Naive thymus-derived CD8-positive, alpha-beta T cell (primary cell): ENCODE data around the gene PAQR7. TPM values are rescaled to one million over a fixed set of nuclear protein-coding genes. Genes with fewer than 3 reads are reported as not detected.

Experiments used
- ATAC-seq, 2 donors: fragments of 150-1000 bp; cut with Tn5 transposase in 1 of 2; sonication (Bioruptor Pico), chemical (Tn5 transposase) in 1 of 2; 1 replicate in 1 of 2; 2 replicates in 1 of 2; pipeline ENCODE4 v1.10.0; 2021; ENCODE audit warnings: mild to moderate bottlenecking in 2 of 2, moderate library complexity in 2 of 2
- POLR2A ChIA-PET: fragments of 350-600 bp; sonication (Branson Sonifier 250); formaldehyde crosslinking; loops from one replicate; lab custom pipeline; 2021; ENCODE audit warnings: antibody characterized with exemption; lab: Charles Lee
- DNase-seq, 10 donors: peaks; one replicate each; pipeline versions ENCODE4 v3.0.0 to v3.0.0-alpha.2; 2020 to 2022
- H3K27ac Mint-ChIP-seq, 10 donors: one replicate each; pipeline ENCODE4 v1.8.0; 2020 to 2022; ENCODE audit warnings: mild to moderate bottlenecking in 10 of 10, mixed read lengths in 10 of 10, moderate library complexity in 4 of 10, inconsistent platforms in 1 of 10
- H3K27me3 Mint-ChIP-seq, 5 donors: one replicate each; pipeline ENCODE4 v1.8.0; 2021 to 2022; ENCODE audit warnings: mixed read lengths in 5 of 5
- H3K36me3 Mint-ChIP-seq, 3 donors: one replicate each; pipeline ENCODE4 v1.8.0; 2020 to 2022; ENCODE audit warnings: mixed read lengths in 3 of 3, mild to moderate bottlenecking in 2 of 3, inconsistent platforms in 1 of 3
- H3K4me1 Mint-ChIP-seq, 4 donors: one replicate each; pipeline ENCODE4 v1.8.0; 2021 to 2022; ENCODE audit warnings: mixed read lengths in 4 of 4
- H3K4me3 Mint-ChIP-seq, 10 donors: one replicate each; pipeline ENCODE4 v1.8.0; 2020 to 2022; ENCODE audit warnings: mild to moderate bottlenecking in 10 of 10, mixed read lengths in 10 of 10, moderate library complexity in 6 of 10, inconsistent platforms in 1 of 10
- H3K9me3 Mint-ChIP-seq, 9 donors: one replicate each; pipeline ENCODE4 v1.8.0; 2020 to 2022; ENCODE audit warnings: mixed read lengths in 9 of 9, mild to moderate bottlenecking in 3 of 9, inconsistent platforms in 1 of 9, moderate library complexity in 1 of 9
- polyA plus RNA-seq, 3 donors: library from polyadenylated mRNA; unstranded; fragments of 300-500 nt; fragmentation: Illumina TruSeq; gene quantifications; one replicate each; pipeline ENCODE4 v1.2.3, GENCODE V29; 2021
- total RNA-seq, 8 experiments: library from RNA in 2 of 8; stranded (reverse) in 2 of 8; gene quantifications; one replicate each; pipeline ENCODE4 v1.2.3 and lab custom pipeline; 2021 to 2026

The PAQR7 gene
- total and polyA plus RNA-seq, 5 experiments from 2014 or later: 0.08 to 6.5 (median 0.32) TPM

DNA sequence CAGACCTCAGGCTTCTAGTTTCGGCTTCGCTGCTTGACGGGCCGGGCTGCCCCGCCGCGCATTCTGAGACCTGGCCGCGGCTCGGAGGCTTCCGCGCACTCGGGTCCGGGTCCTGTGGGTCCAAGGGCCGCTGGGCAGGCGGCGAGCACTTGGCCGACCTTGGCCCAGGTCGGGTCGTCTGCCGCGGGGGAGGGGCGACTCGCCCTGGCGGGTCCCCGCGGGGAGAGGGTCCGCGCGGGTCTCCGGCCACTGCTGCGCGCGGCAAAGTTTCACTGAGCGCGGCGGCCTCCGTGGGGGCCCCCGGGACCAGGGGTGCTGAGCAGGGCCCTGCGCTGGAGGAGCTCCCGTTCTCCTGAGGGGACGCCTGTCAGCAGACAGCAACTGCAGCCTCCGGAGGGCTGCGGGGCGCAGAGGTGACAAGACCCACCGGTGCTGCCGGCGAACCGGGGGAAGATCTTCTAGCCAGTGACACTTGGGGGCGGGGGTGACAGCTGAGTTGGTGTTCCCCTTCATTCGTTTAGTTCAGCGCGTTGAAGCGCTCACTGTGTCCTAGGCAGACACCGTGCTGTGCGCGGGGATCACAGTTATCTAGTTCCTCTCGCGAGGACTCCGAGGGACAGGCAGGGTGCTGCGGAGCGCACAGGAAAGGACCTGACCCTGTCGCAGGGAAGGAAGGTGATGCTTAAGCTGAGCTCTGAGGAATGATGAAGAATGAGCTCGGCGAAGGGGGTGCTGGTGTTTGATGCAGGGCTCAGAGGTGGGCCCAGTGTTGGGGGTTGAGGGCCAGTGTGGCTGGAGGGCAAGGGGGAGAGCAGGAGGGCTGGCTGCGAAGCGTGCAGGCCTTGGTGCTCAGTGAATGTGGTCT is 55.0 kb downstream of the PAQR7 start:
- ATAC-seq (peak; percentile 64 to 76), DNase-seq (peak; percentile 52 to 87 (median 72))
- Mint-ChIP-seq H3K27me3 (no peaks in the 10 kb centered on the region), H3K4me1 (peaks cover 20 to 47% (median 40%) of the 10 kb centered on the region in 4 donors), H3K27ac (peak overlapping the region; percentile 95 to 99 (median 97)), H3K9me3 (no peaks in the 10 kb centered on the region), H3K4me3 (peak overlapping the region; percentile 91 to 99 (median 94)), H3K36me3 (no peaks in the 10 kb centered on the region)
- POLR2A ChIA-PET: interaction anchor here (0.7 to 2.6 kb wide), 38 partner anchors 10 to 588 kb away, joined by 3 to 30 read pairs (median 6); partner anchors contain the start of genes LDLRAP1, MAN1C1, PAFAH2 and PAQR7

DNA sequence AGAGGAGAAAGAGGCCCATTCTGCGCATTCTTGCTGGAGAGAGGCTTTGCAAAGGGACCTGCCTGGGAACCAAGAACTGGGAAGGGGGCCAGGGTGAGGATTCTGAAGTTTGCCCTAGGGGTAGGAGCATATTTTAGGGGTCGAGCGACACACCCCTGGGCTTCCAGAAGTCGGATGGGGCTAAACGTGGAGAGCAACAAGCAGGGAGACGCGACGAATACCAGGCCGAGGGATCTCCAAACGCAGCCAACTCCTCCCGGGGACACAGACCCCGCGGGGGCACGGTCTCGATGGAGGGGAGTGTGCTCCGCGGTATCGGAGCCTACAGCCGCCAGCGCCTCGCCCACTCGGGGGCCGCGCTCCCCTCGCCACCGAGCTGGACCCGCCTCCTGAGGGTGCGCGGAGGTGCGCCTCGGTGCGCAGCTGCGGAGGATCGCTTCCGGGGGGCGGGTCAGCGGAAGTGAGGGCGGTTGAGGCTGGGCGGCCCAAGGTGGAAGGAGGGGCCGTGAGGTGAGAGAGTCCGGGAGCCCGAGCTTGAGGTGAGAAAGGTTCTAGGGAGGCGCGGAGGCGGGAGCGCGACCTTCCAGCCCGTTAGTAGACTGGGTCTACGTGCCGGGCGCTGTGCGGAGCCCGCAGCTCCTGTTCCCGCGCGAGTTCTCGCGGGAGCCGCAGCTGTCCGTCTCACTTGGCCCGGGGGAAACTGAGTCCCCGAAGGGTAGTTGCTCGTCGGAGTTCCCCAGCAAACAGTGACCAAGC is 55.8 kb downstream of the PAQR7 start, which contains the start of gene MTFR1L:
Gene MTFR1L (plus strand): TSS at position 464 of the 756 bp plus-strand sequence. CDS start 3,151 bp downstream, outside the sequence.
- POLR2A ChIA-PET: interaction anchor here (0.5 to 2.6 kb wide), 38 partner anchors 9 to 1255 kb away, joined by 3 to 30 read pairs (median 5); partner anchors contain the start of genes HMGN2, LDLRAP1, MAN1C1 and PAFAH2
- ATAC-seq (peak; percentile 81 to 82), DNase-seq (peak; percentile 89 to 95 (median 92))
- H3K36me3 Mint-ChIP-seq: peaks cover 0 to 7% (median 0%) of the 10 kb centered on the region in 3 donors
- peak within 1 kb of the TSS; percentile 91 to 99 (median 94) for H3K4me3 Mint-ChIP-seq
- no peaks in the 10 kb centered on the region for H3K9me3 Mint-ChIP-seq
- peaks cover 21 to 47% (median 40%) of the 10 kb centered on the region in 4 donors for H3K4me1 Mint-ChIP-seq
- peak within 1 kb of the TSS; percentile 95 to 99 (median 97) for H3K27ac Mint-ChIP-seq
- no peaks in the 10 kb centered on the region for H3K27me3 Mint-ChIP-seq

DNA sequence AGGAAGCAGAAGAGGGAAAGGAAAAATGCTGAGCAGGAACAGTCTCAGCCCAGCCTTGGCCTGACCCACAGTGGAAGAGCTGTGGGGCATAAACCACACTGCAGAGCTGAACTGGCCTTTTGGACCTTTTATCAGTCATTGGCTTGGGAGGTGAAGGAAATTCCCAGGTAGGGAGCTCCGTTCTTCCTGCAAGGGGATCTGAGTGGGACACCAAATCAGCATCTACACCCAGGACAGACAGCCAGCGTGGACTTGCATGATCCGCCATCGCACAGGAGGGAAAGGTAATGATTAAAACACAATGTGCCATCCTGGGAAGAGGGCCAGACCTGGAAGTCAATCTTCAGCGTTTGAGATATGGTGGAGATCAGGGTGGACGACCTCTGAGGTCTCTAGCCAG is 56.9 kb downstream of the PAQR7 start:
- ATAC-seq: no peak
- no peaks in the 10 kb centered on the region for H3K9me3 Mint-ChIP-seq

DNA sequence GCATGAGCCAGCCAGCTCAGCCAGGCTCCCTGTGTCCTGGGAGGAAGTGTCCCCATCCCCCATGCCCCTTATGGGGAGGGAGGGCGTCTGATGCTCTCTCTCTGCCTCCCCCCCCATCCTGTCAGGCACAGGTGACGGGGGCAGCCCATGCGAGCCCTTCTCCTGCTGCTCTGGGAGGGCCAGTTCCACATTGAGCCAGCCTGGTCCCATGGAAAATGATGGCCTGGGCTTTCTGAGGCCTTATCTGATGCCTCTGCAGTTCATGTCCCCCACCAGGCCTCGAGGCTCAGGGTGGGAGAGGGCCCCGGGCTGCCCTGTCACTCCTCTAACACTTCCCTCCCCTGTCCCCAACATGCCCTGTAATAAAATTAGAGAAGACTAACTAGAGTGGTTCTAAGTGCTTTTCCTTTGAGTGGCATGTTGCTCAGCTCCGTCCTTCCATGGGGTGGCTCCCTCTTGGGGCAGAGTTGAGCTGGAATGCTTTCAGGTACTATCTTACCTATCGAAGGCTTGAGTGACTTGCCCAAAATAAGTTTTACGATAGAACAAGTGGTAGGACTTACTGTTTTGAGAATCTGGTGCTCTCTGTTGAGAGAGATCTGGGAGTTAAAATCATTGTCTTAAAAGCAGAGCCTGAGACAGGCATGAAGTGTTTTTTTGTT is 57.5 kb downstream of the PAQR7 start:
- peak overlapping the region; percentile 59 to 99 (median 94) for H3K4me3 Mint-ChIP-seq
- POLR2A ChIA-PET: interaction anchor here (1.1 kb wide), 1 partner anchor 55 kb away, joined by 3 read pairs; no protein-coding TSS in a partner anchor
- H3K27me3 Mint-ChIP-seq: no peaks in the 10 kb centered on the region
- H3K27ac Mint-ChIP-seq: peak overlapping the region; percentile 67 to 99 (median 93)
- DNase-seq: no peak
- H3K36me3 Mint-ChIP-seq: peaks cover 0 to 7% (median 5%) of the 10 kb centered on the region in 3 donors
- no peak for ATAC-seq
- H3K9me3 Mint-ChIP-seq: no peaks in the 10 kb centered on the region
- H3K4me1 Mint-ChIP-seq: peaks cover 22 to 41% (median 36%) of the 10 kb centered on the region in 4 donors

More for the DNA sequence above, 56.9 kb downstream of the PAQR7 start:
- Mint-ChIP-seq H3K4me1 (peaks cover 22 to 43% (median 37%) of the 10 kb centered on the region in 4 donors), H3K36me3 (peaks cover 0 to 7% (median 5%) of the 10 kb centered on the region in 3 donors), H3K27ac (peak overlapping the region; percentile 80 to 99 (median 95)), H3K4me3 (peak overlapping the region; percentile 91 to 99 (median 94)), H3K27me3 (no peaks in the 10 kb centered on the region)
- POLR2A ChIA-PET: interaction anchor here (1.1 to 2.6 kb wide), 6 partner anchors 19 to 217 kb away, joined by 3 to 30 read pairs (median 10); partner anchors contain the start of genes PAQR7 and SELENON
- no peak for DNase-seq

DNA sequence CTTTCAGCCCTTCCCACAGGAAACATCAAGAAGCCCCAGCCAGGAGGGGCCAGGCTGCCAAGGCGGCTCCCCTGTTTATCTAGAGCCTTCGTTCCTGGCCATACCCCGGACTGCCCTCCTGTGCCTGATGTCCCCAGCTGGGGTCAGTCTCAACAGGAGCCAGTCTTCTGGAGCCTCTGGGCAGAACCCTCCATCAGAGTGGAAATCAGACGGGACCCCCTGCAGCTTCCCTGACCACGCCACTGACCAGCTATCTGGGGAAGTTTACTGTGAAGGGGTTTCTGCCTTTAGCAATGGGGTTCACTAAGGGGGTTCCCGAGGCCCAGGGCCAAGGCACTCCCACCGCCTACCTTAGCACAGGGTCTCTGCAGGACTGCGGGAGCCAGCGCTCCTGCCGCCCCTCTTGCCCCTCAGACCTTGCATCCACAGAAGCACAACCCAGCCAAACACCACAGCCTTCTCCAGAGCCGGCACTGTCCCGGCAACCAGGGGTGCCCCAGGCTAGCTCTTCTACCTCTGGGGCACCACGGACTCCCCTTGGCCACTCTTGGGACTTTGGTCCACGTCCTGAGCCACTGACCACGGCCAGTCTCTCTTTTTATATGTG is 59.3 kb downstream of the PAQR7 start:
- ATAC-seq (no peak), DNase-seq (no peak)
- H3K4me1 Mint-ChIP-seq: peaks cover 15 to 28% (median 23%) of the 10 kb centered on the region in 4 donors
- H3K27ac Mint-ChIP-seq: peak overlapping the region in 2 of 10 donors; percentile 27 to 53
- H3K9me3 Mint-ChIP-seq: no peaks in the 10 kb centered on the region
- H3K36me3 Mint-ChIP-seq: peaks cover 0 to 7% (median 5%) of the 10 kb centered on the region in 3 donors
- H3K27me3 Mint-ChIP-seq: no peaks in the 10 kb centered on the region
- no peak overlapping the region for H3K4me3 Mint-ChIP-seq
- POLR2A ChIA-PET: interaction anchor here (0.6 to 1.6 kb wide), 3 partner anchors 41 to 268 kb away, joined by 3 read pairs; no protein-coding TSS in a partner anchor

DNA sequence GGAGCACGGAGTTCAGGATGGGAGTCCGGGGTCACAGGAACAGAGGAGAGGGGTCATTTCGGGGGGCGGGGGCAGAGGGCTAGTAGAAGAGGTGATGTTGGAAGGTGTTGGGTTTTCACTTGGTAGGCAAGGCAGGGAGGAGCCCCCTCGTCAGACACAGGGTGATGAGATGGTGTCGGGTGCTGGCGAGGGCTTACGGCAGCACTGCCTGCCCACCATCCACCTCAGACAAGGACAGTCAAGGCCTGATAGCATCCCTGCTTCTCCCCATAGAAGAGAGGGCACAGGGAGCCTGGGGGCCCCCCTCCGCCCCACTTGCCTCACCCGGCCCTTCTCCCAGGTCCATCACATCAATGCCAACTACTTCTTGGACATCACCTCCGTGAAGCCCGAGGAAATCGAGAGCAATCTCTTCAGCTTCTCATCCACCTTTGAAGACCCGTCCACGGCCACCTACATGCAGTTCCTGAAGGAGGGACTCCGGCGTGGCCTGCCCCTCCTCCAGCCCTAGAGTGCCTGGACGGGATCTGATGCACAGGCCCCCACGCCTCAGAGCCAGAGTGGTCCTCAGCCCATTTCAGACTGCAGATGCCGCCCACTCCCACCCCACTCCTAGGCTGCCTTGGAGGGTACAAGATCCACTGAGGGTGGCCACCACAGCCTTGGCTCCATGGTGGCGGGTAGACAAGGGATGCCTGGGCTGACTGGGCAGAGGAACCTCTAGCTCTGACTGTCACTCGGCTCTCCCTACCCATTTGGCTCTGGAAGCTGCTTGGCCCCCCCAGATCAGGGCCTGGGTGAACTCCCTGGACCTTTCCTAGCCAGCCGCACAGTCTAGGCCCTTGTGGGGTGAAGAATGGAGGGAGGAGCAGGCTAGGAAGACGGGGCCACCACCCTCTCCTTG is 60.0 kb downstream of the PAQR7 start:
- Mint-ChIP-seq H3K27me3 (no peaks in the 10 kb centered on the region), H3K36me3 (peaks cover 0 to 7% (median 5%) of the 10 kb centered on the region in 3 donors), H3K4me1 (peaks cover 13 to 28% (median 19%) of the 10 kb centered on the region in 4 donors), H3K4me3 (peak overlapping the region in 1 of 10 donors; percentile 24), H3K9me3 (no peaks in the 10 kb centered on the region), H3K27ac (peak overlapping the region in 6 of 10 donors; percentile 12 to 87 (median 60))
- POLR2A ChIA-PET: interaction anchor here (0.6 to 1.6 kb wide), 4 partner anchors 42 to 268 kb away, joined by 3 read pairs; no protein-coding TSS in a partner anchor
- DNase-seq: no peak
- no peak for ATAC-seq

DNA sequence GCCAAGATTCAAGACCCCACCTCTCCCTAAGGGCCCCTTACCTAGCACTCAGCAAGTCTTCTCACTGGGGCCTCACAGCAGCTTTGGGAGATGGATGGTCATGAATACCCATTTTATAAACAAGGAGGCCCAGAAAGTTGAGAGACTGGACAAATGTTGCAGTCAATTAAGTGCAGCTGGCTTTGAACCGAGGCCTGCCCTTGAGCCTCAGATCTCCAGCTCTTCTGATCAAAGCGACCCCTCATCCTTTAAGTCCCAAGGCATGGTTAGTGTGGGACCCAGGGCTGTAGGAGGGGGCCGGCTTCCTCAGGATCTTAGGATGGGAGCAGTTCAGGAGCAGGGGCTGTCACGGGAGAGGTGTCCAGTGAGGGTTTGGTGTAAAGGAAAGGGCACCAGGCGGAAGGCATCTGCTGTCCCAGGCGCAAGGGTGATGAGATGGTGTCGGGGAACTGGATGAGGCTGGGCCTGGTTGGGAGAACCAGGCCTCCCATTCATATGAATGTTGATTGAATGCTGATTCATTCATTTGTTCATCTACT is 60.9 kb downstream of the PAQR7 start:
- H3K4me1 Mint-ChIP-seq: peaks cover 13 to 29% (median 20%) of the 10 kb centered on the region in 4 donors
- DNase-seq (no peak), ATAC-seq (no peak)
- H3K9me3 Mint-ChIP-seq: no peaks in the 10 kb centered on the region
- peaks cover 0 to 7% (median 5%) of the 10 kb centered on the region in 3 donors for H3K36me3 Mint-ChIP-seq
- peak overlapping the region in 5 of 10 donors; percentile 12 to 87 (median 66) for H3K27ac Mint-ChIP-seq
- H3K4me3 Mint-ChIP-seq: no peak overlapping the region
- POLR2A ChIA-PET: interaction anchor here (0.6 to 1.4 kb wide), 2 partner anchors 11 to 217 kb away, joined by 3 read pairs; no protein-coding TSS in a partner anchor
- H3K27me3 Mint-ChIP-seq: no peaks in the 10 kb centered on the region

DNA sequence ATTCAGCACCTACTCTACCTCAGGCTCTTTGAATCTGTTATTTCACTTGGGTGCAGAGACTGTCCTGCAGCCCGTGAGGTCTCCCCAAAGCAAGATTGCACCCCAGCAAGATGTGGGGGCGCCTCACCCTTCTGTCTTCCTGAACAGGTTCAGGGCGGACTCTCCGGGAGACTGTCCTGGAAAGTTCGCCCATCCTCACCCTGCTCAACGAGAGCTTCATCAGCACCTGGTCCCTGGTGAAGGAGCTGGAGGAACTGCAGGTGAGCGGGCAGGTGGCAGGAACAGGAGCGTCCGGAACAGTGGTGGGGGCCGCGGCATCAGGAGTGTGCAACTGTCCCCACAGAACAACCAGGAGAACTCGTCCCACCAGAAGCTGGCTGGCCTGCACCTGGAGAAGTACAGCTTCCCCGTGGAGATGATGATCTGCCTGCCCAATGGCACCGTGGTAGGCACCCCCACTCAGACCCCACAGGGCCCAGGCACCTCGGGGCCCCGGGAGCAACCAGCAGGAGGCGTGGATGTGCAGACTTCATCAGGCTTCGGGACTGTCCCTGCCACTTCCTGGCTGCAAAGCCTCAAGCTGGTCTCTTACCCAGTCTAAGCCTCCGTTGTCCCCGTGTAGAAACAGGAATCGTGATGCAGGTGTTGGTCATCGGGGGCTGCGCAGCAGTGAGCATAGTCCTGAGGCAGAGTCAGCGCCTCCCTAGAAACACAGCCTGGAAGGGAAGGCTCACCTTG is 61.6 kb downstream of the PAQR7 start:
- ATAC-seq: no peak
- Mint-ChIP-seq H3K27me3 (no peaks in the 10 kb centered on the region), H3K9me3 (no peaks in the 10 kb centered on the region), H3K4me1 (peaks cover 8 to 22% (median 15%) of the 10 kb centered on the region in 4 donors), H3K36me3 (peaks cover 0 to 11% (median 5%) of the 10 kb centered on the region in 3 donors), H3K27ac (peak overlapping the region in 1 of 10 donors; percentile 76), H3K4me3 (no peak overlapping the region)
- POLR2A ChIA-PET: interaction anchor here (0.6 to 1.4 kb wide), 2 partner anchors 10 to 216 kb away, joined by 3 read pairs; no protein-coding TSS in a partner anchor
- no peak for DNase-seq

DNA sequence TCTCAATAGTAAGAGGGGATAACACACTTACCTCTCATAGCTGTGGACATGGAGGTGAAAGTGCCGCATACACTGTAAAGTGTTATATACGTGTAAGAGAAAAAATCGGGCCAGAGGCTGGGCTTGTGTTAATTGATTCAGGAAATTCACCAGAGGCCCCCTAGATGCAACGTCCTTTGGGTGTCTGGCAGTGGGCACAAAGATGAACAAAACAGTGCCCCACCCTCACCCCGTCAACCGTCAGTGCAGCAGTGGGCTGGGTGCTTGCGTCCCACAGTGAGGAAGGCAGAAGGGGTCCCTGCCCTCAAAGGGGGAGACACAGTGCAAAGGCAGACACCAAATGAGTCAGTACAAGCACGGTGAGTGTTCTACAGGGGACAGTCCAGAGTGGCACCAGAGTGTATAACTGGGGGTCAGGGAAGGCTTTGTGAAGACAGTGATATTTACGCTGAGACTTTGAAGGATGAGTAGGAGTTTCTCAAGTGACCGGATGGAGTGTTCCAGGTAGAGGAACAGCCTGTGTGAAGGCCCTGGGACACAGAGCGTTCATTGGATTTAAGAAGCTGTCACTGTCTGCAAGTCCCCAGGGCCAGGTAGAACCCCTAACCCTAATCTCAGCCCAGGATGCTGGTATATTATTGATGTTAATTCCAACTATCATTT is 62.3 kb downstream of the PAQR7 start:
- Mint-ChIP-seq H3K27ac (peak overlapping the region in 2 of 10 donors; percentile 66 to 76), H3K4me1 (peaks cover 2 to 15% (median 10%) of the 10 kb centered on the region in 4 donors), H3K4me3 (no peak overlapping the region), H3K27me3 (no peaks in the 10 kb centered on the region), H3K9me3 (no peaks in the 10 kb centered on the region), H3K36me3 (peaks cover 0 to 15% (median 5%) of the 10 kb centered on the region in 3 donors)
- POLR2A ChIA-PET: interaction anchor here (0.7 to 4.3 kb wide), 3 partner anchors 204 to 312 kb away, joined by 3 to 22 read pairs (median 4); no protein-coding TSS in a partner anchor
- DNase-seq (no peak), ATAC-seq (no peak)
